HG02610 (cell line): ENCODE data around the gene TMEM100.
"Not testable (repeated sequence)": the region's sequence is repeated elsewhere in the genome, so short reads cannot be mapped to it uniquely, and the experiment has no call there.

ENCODE experiments used
- ATAC-seq: cut with Tn5 transposase; IDR thresholded peaks from one replicate; pipeline ENCODE4 v1.9.1; 2021; ENCODE audit warnings: mild to moderate bottlenecking, moderate library complexity; ENCODE audit not compliant: unreplicated experiment

The TMEM100 gene

GRCh38 chr17:55690105-55690508 lies 32.6 kb downstream of the TMEM100 start:
- ATAC-seq = no peak

- ATAC-seq = no peak
Observed at GRCh38 chr17:55689672-55690071, 33.0 kb downstream of the TMEM100 start.

- no peak for ATAC-seq
Observed at GRCh38 chr17:55688057-55688456, 34.6 kb downstream of the TMEM100 start.

- ATAC-seq = no peak
Observed at GRCh38 chr17:55687037-55687436, 35.6 kb downstream of the TMEM100 start.

GRCh38 chr17:55683550-55684315 lies 38.9 kb downstream of the TMEM100 start:
- ATAC-seq = no peak

GRCh38 chr17:55681342-55681700 lies 41.3 kb downstream of the TMEM100 start:
- no peak for ATAC-seq

- ATAC-seq = no peak
Observed at GRCh38 chr17:55680686-55681341, 41.9 kb downstream of the TMEM100 start.

- ATAC-seq = no peak
Observed at GRCh38 chr17:55677446-55677845, 45.2 kb downstream of the TMEM100 start.

GRCh38 chr17:55676274-55676673 lies 46.4 kb downstream of the TMEM100 start:
- no peak for ATAC-seq

GRCh38 chr17:55673743-55674506 lies 48.7 kb downstream of the TMEM100 start:
- no peak for ATAC-seq

GRCh38 chr17:55672585-55673501 lies 49.8 kb downstream of the TMEM100 start:
- ATAC-seq = no peak

GRCh38 chr17:55672010-55672409 lies 50.7 kb downstream of the TMEM100 start:
- not testable (repeated sequence) for ATAC-seq
